SK-N-SH treated with all-trans-retinoic acid at 6 μM for 48 hours (cell line): ENCODE measurements around the gene ULK4.

Source experiments
- ARNTL ChIP-seq: fragments of 450-650 bp; formaldehyde crosslinking; IDR thresholded peaks from 2 replicates; pipeline ENCODE4 v1.5.0; 2020; ENCODE audit warnings: low read depth, mild to moderate bottlenecking, moderate library complexity, borderline replicate concordance
- CSDC2 ChIP-seq: fragments of 250-450 bp; sonication (Bioruptor Pico); IDR thresholded peaks from 2 replicates; pipeline ENCODE4 v1.5.0; 2020; ENCODE audit warnings: mild to moderate bottlenecking, moderate library complexity
- PPARA ChIP-seq: fragments of 250-450 bp; sonication (Bioruptor Pico); IDR thresholded peaks from 2 replicates; pipeline ENCODE4 v1.5.0; 2020; ENCODE audit warnings: mild to moderate bottlenecking, borderline replicate concordance
- RARB ChIP-seq: fragments of 250-450 bp; sonication (Bioruptor Pico); IDR thresholded peaks from 2 replicates; pipeline ENCODE4 v1.8.0; 2021; ENCODE audit warnings: mild to moderate bottlenecking, moderate library complexity
- SNAI2 ChIP-seq: fragments of 250-450 bp; sonication (Bioruptor Pico); IDR thresholded peaks from 2 replicates; pipeline ENCODE4 v1.5.0; 2020; ENCODE audit warnings: mild to moderate bottlenecking, moderate library complexity
- ZNF8 ChIP-seq: fragments of 450-650 bp; formaldehyde crosslinking; IDR thresholded peaks from 2 replicates; pipeline ENCODE4 v1.5.0; 2020; ENCODE audit warnings: mild to moderate bottlenecking, moderate library complexity
- TF ChIP-seq, protein P1 (sequence below): fragments of 250-450 bp; sonication (Bioruptor Pico); IDR thresholded peaks from 2 replicates; pipeline ENCODE4 v1.5.1; 2021; ENCODE audit warnings: mild to moderate bottlenecking, moderate library complexity

DNA sequence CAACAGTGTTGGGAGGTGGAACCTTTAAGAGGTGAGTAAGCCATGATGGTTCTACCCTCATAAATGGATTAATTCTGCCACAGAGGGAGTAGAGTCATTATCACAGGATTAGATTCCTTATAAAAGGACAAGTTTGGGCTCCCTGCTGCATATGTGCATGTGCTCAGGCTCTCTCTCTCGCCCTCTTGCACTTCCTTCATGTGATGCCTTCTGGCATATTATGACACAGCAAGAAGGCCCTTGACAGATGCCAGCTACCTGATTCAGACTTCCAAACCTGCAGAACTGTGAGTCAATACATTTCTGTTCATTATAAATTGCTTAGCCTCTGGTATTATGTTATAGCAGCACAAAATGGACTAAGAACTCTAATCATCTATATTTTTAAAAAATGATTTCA is 557.3 kb downstream of the ULK4 start:
- TF ChIP-seq PPARA (CRISPR knock-in tag) = no peak
- TF ChIP-seq SNAI2 (CRISPR knock-in tag) = no peak
- TF ChIP-seq ZNF8 = no peak
- no peak for TF ChIP-seq ARNTL
- no peak for TF ChIP-seq CSDC2
- TF ChIP-seq RARB (CRISPR knock-in tag) = no peak
- TF ChIP-seq, protein P1, sequence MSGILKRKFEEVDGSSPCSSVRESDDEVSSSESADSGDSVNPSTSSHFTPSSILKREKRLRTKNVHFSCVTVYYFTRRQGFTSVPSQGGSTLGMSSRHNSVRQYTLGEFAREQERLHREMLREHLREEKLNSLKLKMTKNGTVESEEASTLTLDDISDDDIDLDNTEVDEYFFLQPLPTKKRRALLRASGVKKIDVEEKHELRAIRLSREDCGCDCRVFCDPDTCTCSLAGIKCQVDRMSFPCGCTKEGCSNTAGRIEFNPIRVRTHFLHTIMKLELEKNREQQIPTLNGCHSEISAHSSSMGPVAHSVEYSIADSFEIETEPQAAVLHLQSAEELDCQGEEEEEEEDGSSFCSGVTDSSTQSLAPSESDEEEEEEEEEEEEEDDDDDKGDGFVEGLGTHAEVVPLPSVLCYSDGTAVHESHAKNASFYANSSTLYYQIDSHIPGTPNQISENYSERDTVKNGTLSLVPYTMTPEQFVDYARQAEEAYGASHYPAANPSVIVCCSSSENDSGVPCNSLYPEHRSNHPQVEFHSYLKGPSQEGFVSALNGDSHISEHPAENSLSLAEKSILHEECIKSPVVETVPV (CRISPR knock-in tag) = no peak
